ENCODE data around the gene KLK12. TPM values are rescaled to one million over a fixed set of nuclear protein-coding genes. Genes with fewer than 3 reads are reported as not detected.

Gene KLK12
- total and polyA plus RNA-seq, 9 of the 15 experiments (the other 6 are each of a cell fraction or from before 2014, with no cell fraction given) = not detected

- FAIRE-seq = no peak
- intact Hi-C loops (cut with micrococcal nuclease) = no loop called here
- Histone ChIP-seq H3K36me3 (ENCODE audit: control insufficient read depth, insufficient read depth, low read length) (no peaks in the 10 kb centered on the region), H3K4me3 (no peak overlapping the region), H3K9me1 (ENCODE audit: control insufficient read depth, insufficient read depth, low read length) (peaks cover 2% of the 10 kb centered on the region), H3K9me3 (replicated peaks; ENCODE audit: control insufficient read depth, insufficient read depth, low read depth, low read length) (no peaks in the 10 kb centered on the region), H2AFZ (ENCODE audit: low read depth, low read length) (no peak overlapping the region), H3K27ac (ENCODE audit: extremely low read depth, low read depth, low read length) (no peak overlapping the region), H3K9ac (ENCODE audit: insufficient read depth in 1 of 2, low read depth in 2 of 2, low read length in 2 of 2) (no peak overlapping the region), H3K27me3 (ENCODE audit: control insufficient read depth in 2 of 2, insufficient read depth in 2 of 2, low read length in 2 of 2) (peaks cover 24 to 71% of the 10 kb centered on the region in 2 experiments), H3K4me2 (ENCODE audit: insufficient read depth, low read length) (no peak overlapping the region), H3K4me1 (replicated peaks in 1 of 2; ENCODE audit: control insufficient read depth in 2 of 2, insufficient read depth in 2 of 2, low read length in 2 of 2) (peaks cover 0 to 14% of the 10 kb centered on the region in 2 experiments; a peak in 2 of 5 replicates), H4K20me1 (replicated peaks; ENCODE audit: control insufficient read depth, insufficient read depth, low read length) (0 out of 2 replicates have a peak, but pooled peaks cover 8% of the 10 kb centered on the region), H3K79me2 (ENCODE audit: control insufficient read depth, insufficient read depth, low read length) (no peaks in the 10 kb centered on the region)
- POLR2A ChIA-PET = no interaction called here
- no peak for ATAC-seq
- CTCF ChIA-PET (ENCODE audit: low intra/inter-chr PET ratio) = no interaction called here
- BruUV-seq (replicated peaks) = no TSS peak
- in situ Hi-C loops (cut with MboI) = no loop called here
- 7% methylated on average over 12 of the region's 14 CpGs for WGBS (ENCODE audit: insufficient coverage, low coverage, missing lambda C conversion rate)
- DNase-seq (ENCODE audit: extremely low read depth in 1 of 4, low spot score in 3 of 4) = no peak
- no peak for TF ChIP-seq RREB1 (CRISPR knock-in tag; IDR thresholded peaks at IDR 0.05)
- TF ChIP-seq ZNF830 (CRISPR knock-in tag; IDR thresholded peaks at IDR 0.05) = no peak
- no peak for TF ChIP-seq CBX5 (IDR thresholded peaks at IDR 0.05; ENCODE audit: borderline replicate concordance, low read depth)
- no peak for TF ChIP-seq BCOR (IDR thresholded peaks at IDR 0.05)
- no peak for TF ChIP-seq ZNF146 (CRISPR knock-in tag; IDR thresholded peaks at IDR 0.05; ENCODE audit: unreplicated experiment)
- no peak for TF ChIP-seq XRCC3 (IDR thresholded peaks at IDR 0.05)
- no peak for TF ChIP-seq ZNF143 (CRISPR knock-in tag; IDR thresholded peaks at IDR 0.05)
- TF ChIP-seq HMGN3 (IDR thresholded peaks at IDR 0.05; ENCODE audit: borderline replicate concordance, extremely low read depth, insufficient read length, low read depth, low read length) = no peak
- TF ChIP-seq ZNF512 (tag; IDR thresholded peaks at IDR 0.05) = no peak
- TF ChIP-seq, protein P1, sequence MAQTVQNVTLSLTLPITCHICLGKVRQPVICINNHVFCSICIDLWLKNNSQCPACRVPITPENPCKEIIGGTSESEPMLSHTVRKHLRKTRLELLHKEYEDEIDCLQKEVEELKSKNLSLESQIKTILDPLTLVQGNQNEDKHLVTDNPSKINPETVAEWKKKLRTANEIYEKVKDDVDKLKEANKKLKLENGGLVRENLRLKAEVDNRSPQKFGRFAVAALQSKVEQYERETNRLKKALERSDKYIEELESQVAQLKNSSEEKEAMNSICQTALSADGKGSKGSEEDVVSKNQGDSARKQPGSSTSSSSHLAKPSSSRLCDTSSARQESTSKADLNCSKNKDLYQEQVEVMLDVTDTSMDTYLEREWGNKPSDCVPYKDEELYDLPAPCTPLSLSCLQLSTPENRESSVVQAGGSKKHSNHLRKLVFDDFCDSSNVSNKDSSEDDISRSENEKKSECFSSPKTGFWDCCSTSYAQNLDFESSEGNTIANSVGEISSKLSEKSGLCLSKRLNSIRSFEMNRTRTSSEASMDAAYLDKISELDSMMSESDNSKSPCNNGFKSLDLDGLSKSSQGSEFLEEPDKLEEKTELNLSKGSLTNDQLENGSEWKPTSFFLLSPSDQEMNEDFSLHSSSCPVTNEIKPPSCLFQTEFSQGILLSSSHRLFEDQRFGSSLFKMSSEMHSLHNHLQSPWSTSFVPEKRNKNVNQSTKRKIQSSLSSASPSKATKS (CRISPR knock-in tag; IDR thresholded peaks at IDR 0.05) = no peak
- no peak for TF ChIP-seq PCBP1 (IDR thresholded peaks at IDR 0.05; ENCODE audit: low read depth, low read length, poor library complexity, severe bottlenecking)
- no peak for TF ChIP-seq HOXB6 (CRISPR knock-in tag; IDR thresholded peaks at IDR 0.05; ENCODE audit: borderline replicate concordance)
Measured at GRCh38 chr19:51027126-51027806, 7.5 kb downstream of the KLK12 start.

All from K562 (cell line).